ENCODE measurements around the gene CHRNA7. TPM values are rescaled to one million over a fixed set of nuclear protein-coding genes. Genes with fewer than 3 reads are reported as not detected.

CHRNA7 gene
- total RNA-seq, 1 experiment from 2014 or later, result 4.4 TPM

DNA sequence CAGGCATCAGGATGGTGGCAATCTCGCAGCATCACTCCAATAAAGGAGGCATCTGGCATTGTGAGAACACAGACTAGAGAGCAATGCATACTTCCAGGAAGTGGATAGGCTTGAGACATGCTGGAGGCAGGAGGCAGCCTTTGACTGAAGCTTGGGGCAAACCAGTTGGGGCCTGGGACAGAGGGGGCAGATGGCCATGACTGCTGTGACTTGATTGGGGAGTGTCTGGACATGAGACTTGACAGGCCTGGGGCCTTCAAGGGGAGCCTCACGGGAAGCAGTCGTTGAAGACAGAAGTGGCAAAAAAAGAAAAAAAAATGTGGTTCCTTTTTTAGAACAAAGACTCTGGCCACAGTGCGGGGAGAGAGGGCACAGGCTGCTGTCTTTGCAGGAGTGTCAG lies 44.7 kb upstream of the CHRNA7 start:
- Histone ChIP-seq H3K79me1 (ENCODE audit: insufficient read depth, low read depth, low read length, poor library complexity, severe bottlenecking) (no peaks in the 10 kb centered on the region), H3K23ac (ENCODE audit: insufficient read length, low read depth, low read length) (no peak overlapping the region), H2BK5ac (ENCODE audit: insufficient read length, low read length) (no peak overlapping the region), H2AK5ac (ENCODE audit: insufficient read length, low read length) (no peak overlapping the region), H3K14ac (ENCODE audit: insufficient read depth, low read length) (peak overlapping the region; percentile 40; the same call in 1 of the 2 replicates), H3K18ac (ENCODE audit: insufficient read length, low read depth, low read length) (no peak overlapping the region), H3K27ac (ENCODE audit: insufficient read length, low read depth, low read length) (no peak overlapping the region), H2BK120ac (ENCODE audit: low read depth, low read length, poor library complexity, severe bottlenecking) (no peak overlapping the region), H3K79me2 (ENCODE audit: insufficient read depth, low read length) (no peaks in the 10 kb centered on the region), H3K4ac (ENCODE audit: low read depth, low read length) (no peak overlapping the region), H3K9ac (ENCODE audit: extremely low read depth, insufficient read length, low read length) (no peak overlapping the region), H4K20me1 (ENCODE audit: control insufficient read depth, insufficient read depth, insufficient read length) (no peaks in the 10 kb centered on the region), H3K56ac (ENCODE audit: insufficient read length, low read depth, low read length) (no peak overlapping the region), H4K91ac (ENCODE audit: insufficient read length, low read depth, low read length) (no peak overlapping the region), H3T11ph (ENCODE audit: low read length) (no peak overlapping the region), H2AFZ (ENCODE audit: low read length) (no peak overlapping the region), H3K4me1 (ENCODE audit: insufficient read depth, low read length) (no peaks in the 10 kb centered on the region; the same call in 1 of the 2 replicates), H2BK20ac (ENCODE audit: low read depth, low read length, poor library complexity, severe bottlenecking) (no peak overlapping the region), H3K27me3 (ENCODE audit: insufficient read depth, low read length) (no peaks in the 10 kb centered on the region), H2BK15ac (ENCODE audit: low read depth, low read length) (no peak overlapping the region), H2BK12ac (ENCODE audit: insufficient read length, low read depth, low read length) (no peak overlapping the region), H3K9me3 (ENCODE audit: control insufficient read depth, low read depth, low read length) (no peaks in the 10 kb centered on the region), H3K23me2 (ENCODE audit: insufficient read length, low read depth, low read length, poor library complexity, severe bottlenecking) (no peaks in the 10 kb centered on the region), H4K8ac (replicated peaks; ENCODE audit: insufficient read length, low read depth, low read length) (peak overlapping the region; percentile 80), H3K4me2 (ENCODE audit: insufficient read depth, insufficient read length, low read length) (no peak overlapping the region), H4K5ac (ENCODE audit: insufficient read length, low read depth, low read length) (no peak overlapping the region)
- Mint-ChIP-seq H3K36me3 (ENCODE audit: insufficient read depth in 1 of 3, low read depth in 3 of 3) (no peaks in the 10 kb centered on the region), H3K9me3 (no peaks in the 10 kb centered on the region), H3K4me3 (no peak overlapping the region), H3K4me1 (peaks cover 19 to 20% of the 10 kb centered on the region in 2 experiments), H3K27me3 (ENCODE audit: low read depth) (no peaks in the 10 kb centered on the region), H3K27ac (peak overlapping the region in 1 of 3 experiments; percentile 15; a peak in 1 of 7 replicates)
- DNase-seq, result no peak
- TF ChIP-seq, protein P1, sequence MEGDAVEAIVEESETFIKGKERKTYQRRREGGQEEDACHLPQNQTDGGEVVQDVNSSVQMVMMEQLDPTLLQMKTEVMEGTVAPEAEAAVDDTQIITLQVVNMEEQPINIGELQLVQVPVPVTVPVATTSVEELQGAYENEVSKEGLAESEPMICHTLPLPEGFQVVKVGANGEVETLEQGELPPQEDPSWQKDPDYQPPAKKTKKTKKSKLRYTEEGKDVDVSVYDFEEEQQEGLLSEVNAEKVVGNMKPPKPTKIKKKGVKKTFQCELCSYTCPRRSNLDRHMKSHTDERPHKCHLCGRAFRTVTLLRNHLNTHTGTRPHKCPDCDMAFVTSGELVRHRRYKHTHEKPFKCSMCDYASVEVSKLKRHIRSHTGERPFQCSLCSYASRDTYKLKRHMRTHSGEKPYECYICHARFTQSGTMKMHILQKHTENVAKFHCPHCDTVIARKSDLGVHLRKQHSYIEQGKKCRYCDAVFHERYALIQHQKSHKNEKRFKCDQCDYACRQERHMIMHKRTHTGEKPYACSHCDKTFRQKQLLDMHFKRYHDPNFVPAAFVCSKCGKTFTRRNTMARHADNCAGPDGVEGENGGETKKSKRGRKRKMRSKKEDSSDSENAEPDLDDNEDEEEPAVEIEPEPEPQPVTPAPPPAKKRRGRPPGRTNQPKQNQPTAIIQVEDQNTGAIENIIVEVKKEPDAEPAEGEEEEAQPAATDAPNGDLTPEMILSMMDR (conservative IDR thresholded peaks at IDR 0.05), result no peak
- WGBS (ENCODE audit: extremely low coverage, insufficient read length, low lambda C conversion rate), result no CpG with 5 or more reads among the region's 4 CpGs
